Fibroblast of lung (primary cell): ENCODE data around the gene ARID1B.

ENCODE experiments used
- CTCF ChIP-seq, 2 donors: IDR thresholded peaks in 1 of 2; conservative IDR thresholded peaks in 1 of 2; 1 replicate in 1 of 2; 2 replicates in 1 of 2; pipeline ENCODE4 v1.5.1; 2011 to 2012; ENCODE audit warnings: low read length in 2 of 2, control low read depth in 1 of 2, inconsistent platforms in 1 of 2, low read depth in 1 of 2, mild to moderate bottlenecking in 1 of 2
- EZH2 ChIP-seq: IDR thresholded peaks from 2 replicates; pipeline ENCODE4 v1.5.1; 2012; ENCODE audit warnings: low read length, control low read depth, mild to moderate bottlenecking; ENCODE audit errors: missing control alignments

DNA sequence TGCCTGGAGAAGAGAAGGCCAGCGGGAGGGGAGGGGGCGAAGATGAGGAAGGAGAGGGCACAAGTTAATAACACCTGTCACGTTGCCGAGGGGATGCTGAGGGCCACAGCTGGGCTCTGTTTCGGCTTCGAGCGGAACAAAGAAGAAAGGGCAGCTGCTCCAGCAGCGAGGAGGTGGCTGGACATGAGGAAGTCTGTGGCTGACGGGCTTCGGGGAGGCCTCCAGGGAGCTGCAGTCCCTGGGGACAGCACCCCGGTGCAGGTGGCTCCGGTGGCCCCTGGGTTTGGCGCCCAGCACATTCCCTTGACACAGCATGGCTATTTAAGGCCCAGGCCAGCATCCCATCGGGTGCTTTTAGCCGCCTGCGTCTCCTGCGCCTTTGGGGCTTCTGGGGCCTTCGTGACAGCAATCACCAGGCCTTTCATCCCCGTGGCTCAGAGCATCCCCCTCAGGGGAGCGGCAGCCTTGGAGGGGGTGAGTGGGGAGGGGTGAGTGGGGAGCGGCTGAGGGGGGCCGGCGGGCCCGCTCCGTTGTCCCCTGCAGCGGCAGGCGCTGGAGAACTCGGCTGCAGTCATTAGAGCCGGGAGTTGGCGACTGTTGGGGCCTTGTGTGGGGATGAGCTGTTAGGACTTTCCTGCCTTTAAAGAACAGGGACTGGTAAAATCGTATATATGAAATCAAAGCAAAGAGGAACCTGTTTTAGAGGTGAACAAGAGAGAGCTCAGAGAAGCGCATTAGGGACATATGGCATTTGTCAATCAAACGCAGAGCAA is 447.2 kb downstream of the ARID1B start:
- TF ChIP-seq CTCF (conservative IDR thresholded peaks at IDR 0.05 in 1 of 2, IDR thresholded peaks at IDR 0.05 in 1 of 2; ENCODE audit: low read depth in 1 of 2, low read length in 2 of 2) (no peak), EZH2 (no peak)
